Measurements from ENCODE around the gene ZC3H11A. TPM values are rescaled to one million over a fixed set of nuclear protein-coding genes. Genes with fewer than 3 reads are reported as not detected.
"Not testable (repeated sequence)": the region's sequence is repeated elsewhere in the genome, so short reads cannot be mapped to it uniquely, and the experiment has no call there.

Gene ZC3H11A
- 10 to 100 TPM; 67.6 to 73.3 TPM for total RNA-seq
- 99.7 TPM for polyA plus RNA-seq (2013, experiment 1 of 2)
- 106 TPM for polyA plus RNA-seq (2013, experiment 2 of 2)
- total RNA-seq: 0.74 to 6.6 (median 2.9) reads per million in 172 experiments

DNA sequence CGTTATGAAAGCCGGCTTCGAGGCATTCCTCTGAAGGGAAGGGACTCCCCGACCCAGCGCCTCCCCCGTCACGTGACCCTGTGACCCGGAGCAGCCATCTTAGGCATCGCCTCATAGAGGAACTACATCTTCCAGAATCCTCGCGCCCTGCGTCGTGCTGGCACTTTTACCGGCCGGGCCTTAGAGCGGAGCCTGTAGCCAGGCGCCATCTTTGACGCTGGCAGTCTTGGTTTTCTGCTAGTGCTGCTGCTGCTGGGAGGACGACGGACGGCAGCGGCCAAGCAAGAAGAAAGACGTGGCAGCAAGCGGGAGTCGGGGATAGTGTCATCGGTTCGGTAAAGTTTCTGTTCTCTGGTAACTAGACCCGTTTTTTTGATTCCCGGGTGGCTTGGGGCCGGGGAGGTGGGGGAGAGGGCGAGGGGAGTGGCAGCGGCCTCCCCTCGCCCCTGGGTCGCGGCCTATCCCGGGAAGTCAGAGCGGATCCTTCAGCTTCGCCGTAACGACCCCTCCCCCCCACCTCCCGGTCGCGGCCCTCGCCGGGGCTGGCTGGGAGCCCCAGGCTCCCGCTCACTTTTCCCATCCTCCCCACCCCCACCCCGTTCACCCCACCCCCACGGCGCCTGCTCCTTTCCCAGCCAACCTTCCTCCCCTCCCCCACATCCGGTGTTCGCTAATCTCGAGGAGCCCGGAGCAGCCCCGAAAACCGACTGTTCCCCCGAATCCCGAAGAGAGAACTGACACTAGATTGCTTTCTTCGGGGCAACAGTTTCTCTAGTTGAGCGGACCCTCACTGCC, at the start of gene ZC3H11A, which contains the start of gene ZBED6:
Gene ZC3H11A, plus strand, starts transcription at position 183 of the 795 bp plus-strand sequence. CDS start 21,448 bp downstream, outside the sequence.
Gene ZBED6, plus strand, starts transcription at position 183 of the 795 bp plus-strand sequence. CDS start 1,900 bp downstream, outside the sequence.
- intact Hi-C loops (cut with DNase I, micrococcal nuclease): loop anchor here (1.0 to 10.0 kb wide), 7 partner anchors 30 to 1451 kb away; partner anchors contain the start of genes LAX1 (in 2 of the 2), PPP1R12B (in 1 of the 2), RBBP5 (in 1 of the 2) and SNRPE (in 1 of the 2)
- peak within 1 kb of the TSS; percentile 86 for H3K27ac Mint-ChIP-seq
- H3K9me3 Mint-ChIP-seq: no peaks in the 10 kb centered on the region
- no peaks in the 10 kb centered on the region for H3K27me3 Mint-ChIP-seq
- TF ChIP-seq, protein P1, sequence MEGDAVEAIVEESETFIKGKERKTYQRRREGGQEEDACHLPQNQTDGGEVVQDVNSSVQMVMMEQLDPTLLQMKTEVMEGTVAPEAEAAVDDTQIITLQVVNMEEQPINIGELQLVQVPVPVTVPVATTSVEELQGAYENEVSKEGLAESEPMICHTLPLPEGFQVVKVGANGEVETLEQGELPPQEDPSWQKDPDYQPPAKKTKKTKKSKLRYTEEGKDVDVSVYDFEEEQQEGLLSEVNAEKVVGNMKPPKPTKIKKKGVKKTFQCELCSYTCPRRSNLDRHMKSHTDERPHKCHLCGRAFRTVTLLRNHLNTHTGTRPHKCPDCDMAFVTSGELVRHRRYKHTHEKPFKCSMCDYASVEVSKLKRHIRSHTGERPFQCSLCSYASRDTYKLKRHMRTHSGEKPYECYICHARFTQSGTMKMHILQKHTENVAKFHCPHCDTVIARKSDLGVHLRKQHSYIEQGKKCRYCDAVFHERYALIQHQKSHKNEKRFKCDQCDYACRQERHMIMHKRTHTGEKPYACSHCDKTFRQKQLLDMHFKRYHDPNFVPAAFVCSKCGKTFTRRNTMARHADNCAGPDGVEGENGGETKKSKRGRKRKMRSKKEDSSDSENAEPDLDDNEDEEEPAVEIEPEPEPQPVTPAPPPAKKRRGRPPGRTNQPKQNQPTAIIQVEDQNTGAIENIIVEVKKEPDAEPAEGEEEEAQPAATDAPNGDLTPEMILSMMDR (IDR thresholded peaks at IDR 0.05): no peak
- peaks cover 56% of the 10 kb centered on the region for H3K4me1 Mint-ChIP-seq (ENCODE audit: low read depth)
- Histone ChIP-seq H3K9me3 (ENCODE audit: control insufficient read depth in 1 of 2, insufficient read depth in 1 of 2, low read length in 2 of 2) (no peaks in the 10 kb centered on the region), H3K27ac (ENCODE audit: low read depth in 1 of 2, low read length in 2 of 2) (peak within 1 kb of the TSS; percentile 83 to 87), H3K4me1 (ENCODE audit: insufficient read depth, low read length) (peaks cover 32% of the 10 kb centered on the region), H3K36me3 (ENCODE audit: insufficient read depth, low read length) (peaks cover 28% of the 10 kb centered on the region), H3K4me3 (ENCODE audit: low read length) (peak within 1 kb of the TSS; percentile 83), H3K27me3 (ENCODE audit: control insufficient read depth in 1 of 2, insufficient read depth in 2 of 2, low read length in 2 of 2) (no peaks in the 10 kb centered on the region)
- peaks cover 46% of the 10 kb centered on the region for H3K36me3 Mint-ChIP-seq (ENCODE audit: low read depth)
- peak; percentile 98 for ATAC-seq (ENCODE audit: poor library complexity)
- peak within 1 kb of the TSS; percentile 98 for H3K4me3 Mint-ChIP-seq
- DNase-seq: peak; percentile 96 to 100 (median 98)
- POLR2A ChIA-PET: interaction anchor here (1.3 to 1.8 kb wide), 2 partner anchors 30 to 31 kb away, joined by 7 to 19 read pairs; partner anchors contain the start of gene LAX1
- CTCF ChIA-PET: no interaction called here

DNA sequence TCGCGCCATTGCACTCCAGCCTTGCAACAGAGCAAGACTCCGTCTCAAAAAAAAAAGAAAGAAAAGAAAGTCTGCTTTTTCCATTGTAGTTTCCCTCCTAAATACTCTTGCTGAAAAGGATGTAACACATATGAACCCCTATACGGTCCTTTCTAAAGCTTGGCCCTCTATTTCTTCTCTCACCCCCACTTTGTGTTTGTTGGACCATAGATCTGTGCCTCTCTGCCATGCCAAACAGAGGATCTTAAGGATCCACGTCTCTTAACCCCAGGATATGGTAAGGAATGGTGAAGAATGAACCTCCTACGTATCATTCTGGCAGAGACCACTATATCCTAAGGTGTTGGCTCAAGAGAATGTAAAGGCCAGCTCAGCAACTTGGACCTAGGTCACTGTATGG, 49.1 kb upstream of the ZC3H11A start:
- Mint-ChIP-seq H3K4me1 (ENCODE audit: low read depth) (peaks cover 25% of the 10 kb centered on the region), H3K36me3 (ENCODE audit: low read depth) (peaks cover 13% of the 10 kb centered on the region), H3K9me3 (peaks cover 2% of the 10 kb centered on the region), H3K27ac (peak overlapping the region; percentile 74), H3K4me3 (no peak overlapping the region), H3K27me3 (no peaks in the 10 kb centered on the region)
- H3K9me3 ChIP-seq (ENCODE audit: control insufficient read depth in 1 of 2, insufficient read depth in 1 of 2, low read length in 2 of 2): no peaks in the 10 kb centered on the region
- no peak for ATAC-seq (ENCODE audit: poor library complexity)
- TF ChIP-seq, protein P1 (IDR thresholded peaks at IDR 0.05): no peak
- peaks cover 4% of the 10 kb centered on the region for H3K36me3 ChIP-seq (ENCODE audit: insufficient read depth, low read length)
- no peak for DNase-seq
- H3K27me3 ChIP-seq (ENCODE audit: control insufficient read depth in 1 of 2, insufficient read depth in 2 of 2, low read length in 2 of 2): no peaks in the 10 kb centered on the region
- intact Hi-C loops (cut with DNase I, micrococcal nuclease): loop anchor here in 1 of 2 experiments (10.0 kb wide), 1 partner anchor 49 kb away; the partner anchor contains the start of genes ZBED6 and ZC3H11A
- H3K4me1 ChIP-seq (ENCODE audit: insufficient read depth, low read length): peaks cover 11% of the 10 kb centered on the region
- CTCF ChIA-PET: no interaction called here
- no peak overlapping the region for H3K4me3 ChIP-seq (ENCODE audit: low read length)
- no peak overlapping the region for H3K27ac ChIP-seq (ENCODE audit: low read depth in 1 of 2, low read length in 2 of 2)
- POLR2A ChIA-PET: interaction anchor here (2.5 kb wide), 1 partner anchor 19 kb away, joined by 9 read pairs; the partner anchor contains the start of gene LAX1

DNA sequence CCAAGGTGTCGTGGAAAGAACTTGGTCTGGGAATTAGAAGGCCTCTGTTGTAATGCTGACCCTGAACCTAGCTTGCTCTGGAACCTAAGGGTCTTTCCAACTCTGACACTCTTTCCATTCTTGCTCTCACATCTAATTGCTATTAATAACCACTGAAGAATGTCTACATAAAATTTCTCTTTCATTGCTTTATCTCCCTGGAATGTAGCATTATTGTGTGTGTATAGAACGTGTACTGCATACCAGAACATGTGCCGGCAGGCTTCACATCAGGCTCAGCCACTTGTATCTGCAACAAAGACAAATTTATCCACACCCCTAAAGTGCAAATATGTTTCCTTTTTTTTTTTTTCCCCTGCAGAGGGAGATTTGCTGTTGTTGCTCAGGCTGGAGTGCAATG, 44.4 kb upstream of the ZC3H11A start:
- Mint-ChIP-seq H3K4me3 (no peak overlapping the region), H3K36me3 (ENCODE audit: low read depth) (no peaks in the 10 kb centered on the region), H3K4me1 (ENCODE audit: low read depth) (peaks cover 17% of the 10 kb centered on the region), H3K9me3 (peaks cover 2% of the 10 kb centered on the region), H3K27me3 (no peaks in the 10 kb centered on the region), H3K27ac (no peak overlapping the region)
- Histone ChIP-seq H3K27me3 (ENCODE audit: control insufficient read depth in 1 of 2, insufficient read depth in 2 of 2, low read length in 2 of 2) (no peaks in the 10 kb centered on the region), H3K4me1 (ENCODE audit: insufficient read depth, low read length) (peaks cover 25% of the 10 kb centered on the region), H3K27ac (ENCODE audit: low read depth in 1 of 2, low read length in 2 of 2) (no peak overlapping the region), H3K9me3 (ENCODE audit: control insufficient read depth in 1 of 2, insufficient read depth in 1 of 2, low read length in 2 of 2) (no peaks in the 10 kb centered on the region), H3K36me3 (ENCODE audit: insufficient read depth, low read length) (no peaks in the 10 kb centered on the region), H3K4me3 (ENCODE audit: low read length) (no peak overlapping the region)
- intact Hi-C loops (cut with DNase I, micrococcal nuclease): no loop called here
- TF ChIP-seq, protein P1 (IDR thresholded peaks at IDR 0.05): no peak
- ChIA-PET POLR2A (interaction anchor here (1.5 kb wide), 1 partner anchor 15 kb away, joined by 3 read pairs; no protein-coding TSS in a partner anchor), CTCF (interaction anchor here (0.6 to 1.8 kb wide), 2 partner anchors 14 to 49 kb away, joined by 3 to 10 read pairs; partner anchors contain the start of gene LAX1)
- ATAC-seq (ENCODE audit: poor library complexity) (no peak), DNase-seq (no peak)

- ATAC-seq (ENCODE audit: poor library complexity); intact Hi-C loops (cut with DNase I, micrococcal nuclease); H3K27me3 Mint-ChIP-seq; H3K36me3 Mint-ChIP-seq (ENCODE audit: low read depth); H3K27me3 ChIP-seq (ENCODE audit: control insufficient read depth in 1 of 2, insufficient read depth in 2 of 2, low read length in 2 of 2); H3K9me3 Mint-ChIP-seq; H3K27ac ChIP-seq (ENCODE audit: low read depth in 1 of 2, low read length in 2 of 2); H3K9me3 ChIP-seq (ENCODE audit: control insufficient read depth in 1 of 2, insufficient read depth in 1 of 2, low read length in 2 of 2); H3K4me3 ChIP-seq (ENCODE audit: low read length); H3K27ac Mint-ChIP-seq; DNase-seq; H3K4me3 Mint-ChIP-seq; H3K36me3 ChIP-seq (ENCODE audit: insufficient read depth, low read length): not testable (repeated sequence)
- H3K4me1 ChIP-seq (ENCODE audit: insufficient read depth, low read length): peaks cover 25% of the 10 kb centered on the region
- peaks cover 18% of the 10 kb centered on the region for H3K4me1 Mint-ChIP-seq (ENCODE audit: low read depth)
- ChIA-PET POLR2A (interaction anchor here (1.5 kb wide), 1 partner anchor 14 kb away, joined by 3 read pairs; no protein-coding TSS in a partner anchor), CTCF (interaction anchor here (0.6 to 1.8 kb wide), 2 partner anchors 13 to 49 kb away, joined by 3 to 10 read pairs; partner anchors contain the start of gene LAX1)
Observed at GRCh38 chr1:203751618-203752361, 43.6 kb upstream of the ZC3H11A start.

All from CD4-positive, alpha-beta T cell (primary cell).